C4-2B (cell line): ENCODE measurements around the gene ARL17B.
"Not testable (repeated sequence)": the region's sequence is repeated elsewhere in the genome, so short reads cannot be mapped to it uniquely, and the experiment has no call there.

Source experiments
- H3K27ac ChIP-seq: fragments of 450-650 bp; 2 replicates; pipeline ENCODE4 v1.5.1; 2017

Gene ARL17B

DNA sequence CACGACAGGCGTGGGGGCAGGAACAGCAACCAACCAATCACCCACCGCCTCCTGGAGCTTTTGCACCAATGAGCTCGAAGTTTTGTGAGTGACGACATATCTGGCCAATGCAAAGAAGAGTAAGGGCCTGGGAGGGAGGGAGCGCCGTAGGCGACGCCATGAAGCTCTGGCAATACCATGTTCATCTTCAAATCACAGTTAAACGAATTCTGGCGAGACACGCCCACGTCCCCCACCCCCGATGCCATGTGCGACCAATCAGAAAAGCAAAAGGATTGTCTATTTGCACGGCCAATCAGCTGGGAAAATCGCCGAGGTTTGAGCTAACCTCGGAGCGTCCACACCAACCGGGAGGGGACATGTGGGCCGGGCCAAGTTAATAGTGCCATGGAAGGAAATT lies at the start of gene ARL17B:
Gene ARL17B (minus strand): TSS at position 12 of the 400 bp plus-strand sequence. CDS start 3,369 bp downstream, outside the sequence.
- H3K27ac ChIP-seq, result not testable (repeated sequence)

DNA sequence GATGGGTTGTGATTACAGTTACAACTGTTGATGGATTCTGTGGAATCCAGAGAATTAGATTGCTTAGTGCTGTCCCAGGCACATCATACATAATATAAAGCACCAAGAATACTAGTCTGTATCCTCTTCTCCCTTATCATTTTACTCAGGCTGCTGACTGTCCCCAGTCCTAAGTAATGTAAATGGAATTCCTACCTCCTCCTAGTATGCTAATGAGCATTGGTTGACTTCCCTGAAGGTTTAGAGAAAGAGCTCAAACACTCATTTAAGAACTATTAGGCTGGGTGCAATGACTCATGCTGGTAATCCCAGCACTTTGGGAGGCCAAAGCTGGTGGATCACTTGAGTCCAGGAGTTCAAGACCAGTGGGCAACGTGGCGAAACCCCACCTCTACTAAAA lies 48.3 kb upstream of the ARL17B start:
- not testable (repeated sequence) for H3K27ac ChIP-seq

DNA sequence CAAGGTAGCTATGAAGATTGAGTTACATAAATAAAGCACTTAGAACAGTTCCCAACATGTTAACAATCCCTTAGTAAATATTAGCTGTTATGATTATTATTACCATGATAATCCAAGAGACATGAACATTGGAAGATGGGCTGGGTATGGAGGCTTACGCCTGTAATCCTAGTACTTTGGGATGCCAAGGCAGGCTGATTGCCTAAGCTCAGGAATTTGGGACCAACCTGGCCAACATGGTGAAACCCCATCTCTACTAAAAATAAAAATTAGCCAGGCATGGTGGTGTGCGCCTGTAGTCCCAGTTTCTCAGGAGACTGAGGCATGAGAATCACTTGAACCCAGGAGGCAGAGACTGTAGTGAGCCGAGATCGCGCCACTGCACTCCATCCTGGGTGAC lies 45.6 kb upstream of the ARL17B start:
- not testable (repeated sequence) for H3K27ac ChIP-seq

DNA sequence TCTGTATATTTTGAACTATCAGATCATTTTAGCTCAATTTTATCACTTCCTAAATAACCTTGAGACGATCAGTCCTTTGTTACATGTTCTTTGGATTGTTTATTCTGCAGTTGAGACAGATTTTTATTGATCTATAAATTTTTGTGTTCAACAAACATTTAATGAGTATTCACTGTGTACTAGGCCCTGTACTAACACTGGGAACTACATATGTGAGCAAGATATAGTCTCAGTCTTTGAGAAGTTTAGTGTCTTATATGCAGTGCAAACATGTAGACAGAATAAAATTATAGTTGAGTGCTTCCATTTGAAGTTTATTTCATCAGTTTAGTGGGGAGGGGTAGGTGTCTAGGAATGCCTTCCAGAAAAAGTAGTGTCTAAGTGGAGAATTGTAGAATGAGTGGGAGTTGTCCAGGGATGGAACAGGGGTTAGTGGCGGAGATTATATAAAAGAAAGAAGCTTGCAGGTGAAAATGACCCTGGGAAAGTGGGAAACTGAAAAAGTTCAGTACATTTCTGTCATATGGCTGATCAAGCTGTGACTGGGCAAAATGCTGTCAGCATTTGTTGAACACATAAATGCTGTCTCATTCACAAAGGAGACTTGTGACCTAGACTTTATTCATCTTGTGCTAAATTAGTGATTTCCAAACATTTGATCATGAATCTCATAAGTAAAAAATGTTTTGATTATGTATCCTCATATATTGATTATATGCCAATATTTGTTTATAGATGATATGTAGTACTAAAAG lies 39.6 kb upstream of the ARL17B start:
- H3K27ac ChIP-seq, result not testable (repeated sequence)

DNA sequence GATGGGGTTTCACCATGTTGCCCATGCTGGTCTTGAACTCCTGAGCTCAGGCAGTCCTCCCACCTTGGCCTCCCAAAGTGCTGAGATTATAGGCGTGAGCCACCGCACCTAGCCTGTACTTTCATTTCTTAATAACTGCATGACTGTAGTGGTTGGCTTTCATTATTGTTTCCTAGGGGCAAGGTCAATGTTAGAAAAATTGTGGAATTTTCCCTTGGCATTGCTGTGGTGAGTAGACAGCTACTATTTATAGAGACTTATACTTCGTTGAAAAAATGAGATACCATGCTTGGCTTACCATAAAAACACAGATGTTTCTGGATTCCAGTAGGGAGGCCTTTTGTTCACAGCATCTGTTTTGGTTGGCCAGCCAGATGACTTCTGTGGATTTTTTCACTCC lies 39.0 kb upstream of the ARL17B start:
- H3K27ac ChIP-seq, result not testable (repeated sequence)

DNA sequence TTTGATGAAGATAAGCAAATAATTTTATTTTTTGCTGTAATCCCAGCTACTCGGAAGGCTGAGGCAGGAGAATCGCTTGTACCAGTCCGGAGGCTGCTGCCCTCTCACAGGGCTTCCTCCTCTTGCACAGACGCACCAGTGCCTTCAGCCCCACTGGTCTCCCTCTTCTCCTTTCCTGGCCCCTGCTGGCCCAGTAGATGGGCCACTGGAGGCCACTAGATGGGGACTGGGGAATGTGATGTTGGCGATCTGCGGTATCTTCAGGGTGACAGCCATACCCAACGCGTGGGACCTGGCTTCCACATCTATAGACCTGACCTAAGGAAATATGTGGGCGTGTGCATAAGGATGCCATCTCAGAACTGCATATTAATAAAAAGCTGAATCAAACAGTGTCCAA lies 38.4 kb upstream of the ARL17B start:
- not testable (repeated sequence) for H3K27ac ChIP-seq

- not testable (repeated sequence) for H3K27ac ChIP-seq
Measured at GRCh38 chr17:46396292-46396691, 34.7 kb upstream of the ARL17B start.

GRCh38 chr17:46393702-46394101 lies 32.1 kb upstream of the ARL17B start:
- not testable (repeated sequence) for H3K27ac ChIP-seq

DNA sequence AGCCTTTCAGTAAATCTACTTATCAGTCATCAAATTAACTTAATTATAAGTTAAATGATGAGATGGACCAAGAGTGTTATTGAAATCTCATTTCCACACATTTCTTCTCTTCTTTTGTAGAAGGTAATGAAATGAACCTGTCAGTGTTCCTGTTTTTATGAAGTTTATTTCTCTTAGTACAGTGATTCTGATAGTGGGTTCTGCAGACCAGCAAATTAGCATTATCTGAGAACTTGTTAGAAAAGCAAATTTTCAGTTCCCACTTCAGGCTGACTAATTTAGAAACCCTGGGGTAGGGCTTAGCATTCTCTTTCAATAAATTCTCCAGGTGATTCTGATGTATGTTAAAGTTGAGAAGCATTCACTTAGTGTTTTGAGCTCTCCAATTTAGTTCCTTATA lies 23.9 kb upstream of the ARL17B start:
- not testable (repeated sequence) for H3K27ac ChIP-seq

DNA sequence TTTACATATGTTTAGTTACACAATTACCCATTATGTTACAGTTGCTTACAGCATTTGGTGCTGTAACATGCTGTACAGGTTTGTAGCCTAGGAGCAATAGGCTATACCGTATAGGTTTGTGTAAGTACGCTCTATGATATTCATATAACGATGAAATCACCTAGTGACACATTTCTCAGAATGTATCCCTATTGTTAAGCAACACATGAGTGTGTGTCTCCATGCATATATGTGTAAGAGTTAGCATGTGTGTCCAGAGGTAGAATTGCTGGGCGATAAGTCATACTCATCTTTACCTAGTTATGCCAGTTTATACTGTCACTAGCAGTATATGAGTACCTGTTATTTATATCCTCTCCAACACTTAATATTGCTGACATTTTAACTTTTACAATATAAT lies 21.6 kb upstream of the ARL17B start:
- not testable (repeated sequence) for H3K27ac ChIP-seq

- H3K27ac ChIP-seq, result not testable (repeated sequence)
Measured at GRCh38 chr17:46373418-46373817, 11.9 kb upstream of the ARL17B start.

- not testable (repeated sequence) for H3K27ac ChIP-seq
Measured at GRCh38 chr17:46372236-46373229, 11.0 kb upstream of the ARL17B start.

GRCh38 chr17:46367520-46367919 lies 6.0 kb upstream of the ARL17B start:
- not testable (repeated sequence) for H3K27ac ChIP-seq

DNA sequence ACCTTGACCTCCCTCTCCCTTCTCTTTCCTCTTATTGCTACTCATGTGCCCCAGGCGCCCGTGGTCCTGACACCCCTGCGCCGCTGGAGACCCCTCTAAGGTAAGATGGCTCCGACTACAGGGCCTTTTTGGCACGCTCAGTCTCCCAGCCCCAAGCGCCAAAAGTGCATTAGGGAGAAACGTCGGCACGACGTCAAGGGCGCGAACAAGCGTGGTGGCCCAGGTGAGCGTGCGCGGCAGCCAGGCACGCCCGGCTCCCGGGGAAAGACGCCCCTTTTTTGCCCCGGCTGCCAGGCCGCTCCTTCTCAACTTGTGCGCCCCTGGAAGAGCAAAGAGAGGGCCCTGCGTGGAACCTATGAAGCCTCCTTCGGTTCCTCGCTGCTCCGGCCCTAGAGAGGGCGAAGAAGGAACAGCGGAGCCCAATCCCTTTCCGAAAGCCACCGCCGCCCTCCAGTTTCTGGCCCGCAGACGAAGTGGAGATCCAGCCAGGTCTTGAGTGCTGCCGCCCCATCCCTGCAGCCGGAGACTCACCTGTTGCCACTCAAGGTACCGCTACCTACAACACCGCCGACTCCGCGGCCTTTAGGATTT lies 326 bp downstream of the ARL17B start:
- H3K27ac ChIP-seq, result not testable (repeated sequence)

- not testable (repeated sequence) for H3K27ac ChIP-seq
Measured at GRCh38 chr17:46353856-46354255, 7.7 kb downstream of the ARL17B start.

GRCh38 chr17:46349060-46349459 lies 12.5 kb downstream of the ARL17B start:
- not testable (repeated sequence) for H3K27ac ChIP-seq

GRCh38 chr17:46348345-46348744 lies 13.2 kb downstream of the ARL17B start:
- not testable (repeated sequence) for H3K27ac ChIP-seq

DNA sequence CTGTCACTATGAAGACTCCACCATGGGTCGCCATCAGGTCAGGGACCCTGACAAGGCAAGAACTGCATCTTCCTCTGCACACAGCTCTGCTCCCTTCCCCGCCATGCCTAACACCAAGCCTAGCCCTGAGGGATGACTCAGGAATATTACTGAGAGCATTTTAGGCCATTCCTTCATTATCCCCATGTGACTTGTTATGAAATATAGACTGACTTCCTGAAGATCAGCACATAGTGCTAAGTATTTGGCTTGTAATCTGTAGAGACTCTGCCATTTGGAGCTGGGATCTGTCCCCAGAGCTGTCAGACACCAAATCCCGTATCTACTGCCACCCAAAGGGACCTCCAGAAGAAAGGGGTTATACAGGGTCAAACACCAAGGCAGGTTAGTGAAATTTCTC lies 19.4 kb downstream of the ARL17B start:
- H3K27ac ChIP-seq, result not testable (repeated sequence)

DNA sequence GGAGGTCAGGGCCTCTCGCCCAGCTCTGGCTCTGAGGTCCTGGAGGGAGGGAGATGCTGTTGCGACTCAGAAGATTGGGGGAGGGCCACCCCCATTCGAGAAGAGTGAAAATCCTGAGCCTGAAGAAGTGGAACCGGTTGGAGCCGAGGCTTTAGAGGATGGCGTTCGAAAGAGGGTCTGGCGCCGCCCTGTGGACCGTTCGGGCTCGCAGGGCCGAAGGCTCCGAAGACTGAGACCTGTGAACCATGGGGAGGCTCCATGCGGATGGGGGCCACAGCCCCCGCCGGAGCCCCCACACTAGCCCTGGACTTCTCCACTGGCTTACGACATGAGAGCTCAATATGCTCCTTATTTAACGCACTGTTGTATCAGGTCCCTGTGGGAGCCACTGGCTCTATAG lies 20.3 kb downstream of the ARL17B start:
- not testable (repeated sequence) for H3K27ac ChIP-seq

DNA sequence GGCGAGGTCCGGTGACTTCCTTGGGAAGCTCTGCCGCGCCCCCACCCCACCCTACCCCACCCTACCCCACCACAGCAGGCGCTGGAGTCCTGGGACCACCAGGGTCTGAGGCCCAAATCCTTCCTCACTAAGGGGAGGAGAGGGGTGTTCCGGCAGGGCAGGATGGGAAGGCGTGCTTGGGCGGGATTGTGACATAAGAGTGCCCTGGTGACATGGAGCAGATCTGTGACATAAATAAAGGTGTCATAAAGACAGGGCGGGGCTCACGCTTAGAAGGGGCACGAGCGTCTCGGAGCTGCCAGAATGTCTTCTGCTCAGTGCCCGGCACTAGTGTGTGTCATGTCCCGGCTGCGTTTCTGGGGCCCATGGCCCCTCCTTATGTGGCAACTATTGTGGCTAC lies 66.7 kb downstream of the ARL17B start, which contains the start of gene LRRC37A:
Gene LRRC37A (plus strand): TSS at position 301 of the 400 bp plus-strand sequence. CDS start 3 bp downstream, at position 304.
- not testable (repeated sequence) for H3K27ac ChIP-seq

- not testable (repeated sequence) for H3K27ac ChIP-seq
Measured at GRCh38 chr17:46291618-46292017, 69.9 kb downstream of the ARL17B start.

DNA sequence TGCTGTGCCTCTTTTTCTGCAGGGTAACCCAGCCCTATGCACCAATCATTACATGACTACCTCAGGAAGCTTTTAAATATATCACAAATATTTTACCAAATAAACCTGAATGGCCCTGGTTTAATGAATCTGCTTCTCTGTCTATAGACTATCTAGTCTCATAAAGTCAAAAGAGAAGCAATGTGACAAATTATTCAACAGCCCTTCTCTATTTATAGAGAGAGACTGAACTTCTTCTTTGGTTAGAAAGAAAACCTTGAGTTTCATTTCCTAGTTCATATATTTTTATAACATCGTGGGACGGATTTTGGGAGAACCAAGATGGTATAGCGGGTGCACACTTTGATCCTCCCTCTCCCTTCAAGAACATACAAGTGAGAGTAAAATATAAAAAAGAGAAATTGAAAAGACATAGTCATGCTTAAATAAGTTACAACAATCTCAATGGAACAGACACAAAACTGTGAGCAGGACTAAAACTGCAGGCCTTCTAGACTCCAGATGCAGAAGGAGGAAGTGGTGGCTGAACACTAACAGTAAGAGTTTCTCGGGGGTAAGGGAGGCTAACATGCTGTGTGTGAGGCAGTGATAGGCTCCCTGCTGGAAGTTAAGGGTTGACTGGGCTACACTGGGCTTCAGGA lies 70.5 kb downstream of the ARL17B start:
- not testable (repeated sequence) for H3K27ac ChIP-seq
